ENCODE results near the gene LAMA4. TPM values are rescaled to one million over a fixed set of nuclear protein-coding genes. Genes with fewer than 3 reads are reported as not detected.

Gene LAMA4
- total RNA-seq, 1 experiment from 2014 or later, result 0.72 TPM

- H3K36me3 Mint-ChIP-seq (ENCODE audit: insufficient read depth, unreplicated experiment), result no peaks in the 10 kb centered on the region
- CTCF ChIA-PET, result interaction anchor here (0.7 to 1.2 kb wide), 5 partner anchors 21 to 57 kb away, joined by 3 to 4 read pairs (median 3); partner anchors contain the start of gene LAMA4
- TF ChIP-seq CTCF (IDR thresholded peaks at IDR 0.05; ENCODE audit: unreplicated experiment), result no peak
- BruUV-seq (replicated peaks), result no TSS peak
- H3K27me3 Mint-ChIP-seq (ENCODE audit: insufficient read depth, unreplicated experiment), result no peaks in the 10 kb centered on the region
- H3K27ac Mint-ChIP-seq (ENCODE audit: low read depth, unreplicated experiment), result peak overlapping the region; percentile 25
- DNase-seq (ENCODE audit: unreplicated experiment), result peak; percentile 67
- no peak overlapping the region for H3K4me3 Mint-ChIP-seq (ENCODE audit: unreplicated experiment)
- H3K9me3 Mint-ChIP-seq (ENCODE audit: unreplicated experiment), result no peaks in the 10 kb centered on the region
- peaks cover 19% of the 10 kb centered on the region for H3K4me1 Mint-ChIP-seq (ENCODE audit: insufficient read depth, unreplicated experiment)
- intact Hi-C loops (cut with micrococcal nuclease), result no loop called here
- POLR2A ChIA-PET, result interaction anchor here (0.6 to 2.9 kb wide), 5 partner anchors 11 to 42 kb away, joined by 3 to 13 read pairs (median 4); no protein-coding TSS in a partner anchor
Measured at GRCh38 chr6:112233847-112234246, 20.5 kb downstream of the LAMA4 start.

- H3K9me3 Mint-ChIP-seq (ENCODE audit: unreplicated experiment), result no peaks in the 10 kb centered on the region
Measured at GRCh38 chr6:112232845-112233256, 21.5 kb downstream of the LAMA4 start.

GRCh38 chr6:112231594-112232060 is 22.7 kb downstream of the LAMA4 start:
- ChIA-PET CTCF (interaction anchor here (0.5 to 1.3 kb wide), 3 partner anchors 9 to 283 kb away, joined by 3 to 5 read pairs (median 3); no protein-coding TSS in a partner anchor), POLR2A (interaction anchor here (1.5 kb wide), 1 partner anchor 10 kb away, joined by 5 read pairs; no protein-coding TSS in a partner anchor)
- no peaks in the 10 kb centered on the region for H3K36me3 Mint-ChIP-seq (ENCODE audit: insufficient read depth, unreplicated experiment)
- H3K4me1 Mint-ChIP-seq (ENCODE audit: insufficient read depth, unreplicated experiment), result peaks cover 10% of the 10 kb centered on the region
- no peak overlapping the region for H3K4me3 Mint-ChIP-seq (ENCODE audit: unreplicated experiment)
- no peaks in the 10 kb centered on the region for H3K27me3 Mint-ChIP-seq (ENCODE audit: insufficient read depth, unreplicated experiment)
- no peak for TF ChIP-seq CTCF (IDR thresholded peaks at IDR 0.05; ENCODE audit: unreplicated experiment)
- BruUV-seq (replicated peaks), result no TSS peak
- intact Hi-C loops (cut with micrococcal nuclease), result no loop called here
- no peak overlapping the region for H3K27ac Mint-ChIP-seq (ENCODE audit: low read depth, unreplicated experiment)
- H3K9me3 Mint-ChIP-seq (ENCODE audit: unreplicated experiment), result no peaks in the 10 kb centered on the region
- DNase-seq (ENCODE audit: unreplicated experiment), result peak; percentile 43

More at GRCh38 chr6:112232845-112233256, 21.5 kb downstream of the LAMA4 start:
- no peak for DNase-seq (ENCODE audit: unreplicated experiment)
- intact Hi-C loops (cut with micrococcal nuclease), result no loop called here
- Mint-ChIP-seq H3K4me3 (ENCODE audit: unreplicated experiment) (no peak overlapping the region), H3K27me3 (ENCODE audit: insufficient read depth, unreplicated experiment) (no peaks in the 10 kb centered on the region), H3K36me3 (ENCODE audit: insufficient read depth, unreplicated experiment) (no peaks in the 10 kb centered on the region), H3K27ac (ENCODE audit: low read depth, unreplicated experiment) (peak overlapping the region; percentile 25), H3K4me1 (ENCODE audit: insufficient read depth, unreplicated experiment) (peaks cover 15% of the 10 kb centered on the region)
- ChIA-PET POLR2A (interaction anchor here (0.6 to 2.9 kb wide), 3 partner anchors 10 to 76 kb away, joined by 3 to 13 read pairs (median 3); no protein-coding TSS in a partner anchor), CTCF (interaction anchor here (0.6 to 1.3 kb wide), 6 partner anchors 9 to 432 kb away, joined by 3 to 5 read pairs (median 3); no protein-coding TSS in a partner anchor)
- no peak for TF ChIP-seq CTCF (IDR thresholded peaks at IDR 0.05; ENCODE audit: unreplicated experiment)
- BruUV-seq (replicated peaks), result no TSS peak

- no peak for TF ChIP-seq CTCF (IDR thresholded peaks at IDR 0.05; ENCODE audit: unreplicated experiment)
- no peak for DNase-seq (ENCODE audit: unreplicated experiment)
- H3K4me3 Mint-ChIP-seq (ENCODE audit: unreplicated experiment), result no peak overlapping the region
- H3K4me1 Mint-ChIP-seq (ENCODE audit: insufficient read depth, unreplicated experiment), result peaks cover 10% of the 10 kb centered on the region
- intact Hi-C loops (cut with micrococcal nuclease), result no loop called here
- no peak overlapping the region for H3K27ac Mint-ChIP-seq (ENCODE audit: low read depth, unreplicated experiment)
- no peaks in the 10 kb centered on the region for H3K27me3 Mint-ChIP-seq (ENCODE audit: insufficient read depth, unreplicated experiment)
- no TSS peak for BruUV-seq (replicated peaks)
- CTCF ChIA-PET, result interaction anchor here (0.5 to 1.2 kb wide), 4 partner anchors 10 to 283 kb away, joined by 3 to 5 read pairs (median 3); no protein-coding TSS in a partner anchor
- POLR2A ChIA-PET, result interaction anchor here (1.5 kb wide), 1 partner anchor 9 kb away, joined by 5 read pairs; no protein-coding TSS in a partner anchor
- no peaks in the 10 kb centered on the region for H3K36me3 Mint-ChIP-seq (ENCODE audit: insufficient read depth, unreplicated experiment)
- H3K9me3 Mint-ChIP-seq (ENCODE audit: unreplicated experiment), result no peaks in the 10 kb centered on the region
Measured at GRCh38 chr6:112231164-112231563, 23.2 kb downstream of the LAMA4 start.
